IMR-90 (cell line): ENCODE data around the gene CA4. TPM values are rescaled to one million over a fixed set of nuclear protein-coding genes. Genes with fewer than 3 reads are reported as not detected.

Experiments used
- ATAC-seq: fragments of 200-7000 bp; cut with Tn5 transposase; 2 replicates; pipeline ENCODE4 v1.9.1; 2020; ENCODE audit warnings: low read depth, mild to moderate bottlenecking, moderate library complexity
- BruUV-seq: library from RNA; stranded (reverse); fragments of 400-500 nt; replicated peaks from 2 replicates; lab custom pipeline; 2021; lab: Mats Ljungman, UMichigan
- CTCF ChIA-PET: fragments of 300-600 bp; formaldehyde crosslinking; extraction: SDS; loops from one replicate; lab custom pipeline; 2021; ENCODE audit warnings: antibody characterized with exemption; lab: Yijun Ruan, JAX
- POLR2A ChIA-PET: fragments of 300-600 bp; sonication (Branson Sonifier 250); formaldehyde crosslinking; loops from one replicate; lab custom pipeline; 2022; ENCODE audit warnings: antibody characterized with exemption; ENCODE audit not compliant: unreplicated experiment; lab: Charles Lee
- DNase-seq: peaks from one replicate; pipeline ENCODE4 v3.0.0; 2013
- H2AFZ ChIP-seq: replicated peaks from 2 replicates; pipeline ENCODE3; 2013; ENCODE audit warnings: low read length, mild to moderate bottlenecking; ENCODE audit not compliant: poor library complexity
- H2AK5ac ChIP-seq: 2 replicates; pipeline ENCODE4 v1.6.1; 2013; ENCODE audit warnings: low read depth, low read length, inconsistent platforms
- H2AK9ac ChIP-seq: replicated peaks from 2 replicates; pipeline ENCODE3; 2013; ENCODE audit warnings: mild to moderate bottlenecking, low read depth, low read length, moderate library complexity; ENCODE audit not compliant: poor library complexity
- H2BK120ac ChIP-seq: 2 replicates; pipeline ENCODE4 v1.6.1; 2013; ENCODE audit warnings: low read depth, low read length, inconsistent platforms
- H2BK15ac ChIP-seq: 3 replicates; pipeline ENCODE4 v1.6.1; 2013; ENCODE audit warnings: low read depth, low read length, inconsistent platforms
- H2BK20ac ChIP-seq: 2 replicates; pipeline ENCODE4 v1.6.1; 2013; ENCODE audit warnings: low read depth, mild to moderate bottlenecking, inconsistent platforms, low read length, moderate library complexity
- H2BK5ac ChIP-seq: 2 replicates; pipeline ENCODE4 v1.6.1; 2013; ENCODE audit warnings: mild to moderate bottlenecking, low read depth, low read length, inconsistent platforms; ENCODE audit not compliant: poor library complexity, severe bottlenecking
- H3K14ac ChIP-seq: replicated peaks from 2 replicates; pipeline ENCODE4 v1.6.1; 2013; ENCODE audit warnings: low read depth, low read length, inconsistent platforms
- H3K18ac ChIP-seq: 2 replicates; pipeline ENCODE4 v1.6.1; 2013; ENCODE audit warnings: low read depth, low read length, control low read depth
- H3K23ac ChIP-seq: 2 replicates; pipeline ENCODE4 v1.6.1; 2013; ENCODE audit warnings: low read depth, low read length, inconsistent platforms
- H3K27ac ChIP-seq: 2 replicates; pipeline ENCODE4 v1.5.1; 2013; ENCODE audit warnings: mild to moderate bottlenecking, control low read depth, low read length; ENCODE audit not compliant: insufficient read depth
- H3K27me3 ChIP-seq: 2 replicates; pipeline ENCODE4 v1.6.1; 2013; ENCODE audit warnings: low read length; ENCODE audit not compliant: control insufficient read depth, insufficient read depth
- H3K36me3 ChIP-seq: 2 replicates; pipeline ENCODE4 v1.6.1; 2013; ENCODE audit warnings: low read length, mixed read lengths; ENCODE audit not compliant: control insufficient read depth, insufficient read depth
- H3K4ac ChIP-seq: 2 replicates; pipeline ENCODE4 v1.6.1; 2013; ENCODE audit warnings: low read depth, low read length, inconsistent platforms
- H3K4me1 ChIP-seq: 2 replicates; pipeline ENCODE4 v1.6.1; 2013; ENCODE audit warnings: low read length, mixed read lengths; ENCODE audit not compliant: control insufficient read depth, insufficient read depth
- H3K4me2 ChIP-seq: 2 replicates; pipeline ENCODE4 v1.6.1; 2013; ENCODE audit warnings: low read depth, mild to moderate bottlenecking, control low read depth, low read length, moderate library complexity
- H3K4me3 ChIP-seq: 2 replicates; pipeline ENCODE4 v1.5.1; 2013; ENCODE audit warnings: low read depth, mild to moderate bottlenecking, control low read depth, low read length, moderate library complexity; ENCODE audit not compliant: insufficient read depth
- H3K56ac ChIP-seq: 2 replicates; pipeline ENCODE4 v1.6.1; 2013; ENCODE audit warnings: low read length, inconsistent platforms; ENCODE audit not compliant: insufficient read depth; ENCODE audit errors: extremely low read depth
- H3K79me1 ChIP-seq, 2 experiments: 2 replicates each; pipeline ENCODE4 v1.6.1; 2013; ENCODE audit warnings: low read length in 2 of 2, inconsistent platforms in 1 of 2, low read depth in 1 of 2
- H3K9ac ChIP-seq: 2 replicates; pipeline ENCODE4 v1.6.1; 2013; ENCODE audit warnings: low read depth, low read length, control low read depth
- H3K9me1 ChIP-seq: 2 replicates; pipeline ENCODE4 v1.6.1; 2013; ENCODE audit warnings: low read length, inconsistent platforms; ENCODE audit not compliant: insufficient read depth
- H3K9me3 ChIP-seq: 2 replicates; pipeline ENCODE4 v1.6.1; 2013; ENCODE audit warnings: low read length; ENCODE audit not compliant: control insufficient read depth, insufficient read depth
- H4K20me1 ChIP-seq: 2 replicates; pipeline ENCODE4 v1.6.1; 2013; ENCODE audit warnings: low read length, inconsistent platforms; ENCODE audit not compliant: insufficient read depth
- H4K5ac ChIP-seq: 2 replicates; pipeline ENCODE4 v1.6.1; 2013; ENCODE audit warnings: mild to moderate bottlenecking, low read depth, low read length, control low read depth
- H4K8ac ChIP-seq, 2 experiments: 2 replicates each; pipeline ENCODE4 v1.6.1; 2013; ENCODE audit warnings: low read depth in 2 of 2, low read length in 2 of 2, control low read depth in 1 of 2, inconsistent platforms in 1 of 2
- H4K91ac ChIP-seq: 2 replicates; pipeline ENCODE4 v1.6.1; 2013; ENCODE audit warnings: low read depth, low read length, inconsistent platforms; ENCODE audit not compliant: insufficient read depth
- BHLHE40 ChIP-seq: fragments of 150-350 bp; IDR thresholded peaks from 2 replicates; pipeline ENCODE4 v1.6.1; 2016; ENCODE audit warnings: mild to moderate bottlenecking, low read depth, low read length
- CEBPB ChIP-seq: IDR thresholded peaks from 2 replicates; pipeline ENCODE4 v1.6.1; 2012; ENCODE audit warnings: low read depth, low read length, improper control_type of control experiment
- CHD1 ChIP-seq: IDR thresholded peaks from 2 replicates; pipeline ENCODE4 v1.6.1; 2012; ENCODE audit warnings: low read depth, low read length, improper control_type of control experiment
- FOS ChIP-seq: fragments of 150-350 bp; IDR thresholded peaks from 2 replicates; pipeline ENCODE4 v1.6.1; 2016; ENCODE audit warnings: low read depth, low read length
- MAFK ChIP-seq: IDR thresholded peaks from 2 replicates; pipeline ENCODE4 v1.6.1; 2012; ENCODE audit warnings: low read depth, low read length, improper control_type of control experiment
- MAZ ChIP-seq: IDR thresholded peaks from 2 replicates; pipeline ENCODE4 v1.6.1; 2012; ENCODE audit warnings: low read depth, mild to moderate bottlenecking, low read length, improper control_type of control experiment, moderate library complexity, borderline replicate concordance
- MXI1 ChIP-seq: IDR thresholded peaks from 2 replicates; pipeline ENCODE4 v1.6.1; 2012; ENCODE audit warnings: low read depth, mild to moderate bottlenecking, low read length, moderate library complexity, borderline replicate concordance
- NFE2L2 ChIP-seq: fragments of 150-350 bp; IDR thresholded peaks from 2 replicates; pipeline ENCODE4 v1.6.1; 2016; ENCODE audit warnings: low read depth, mild to moderate bottlenecking, low read length
- POLR2A ChIP-seq: IDR thresholded peaks from 2 replicates; pipeline ENCODE4 v1.6.1; 2012; ENCODE audit warnings: mild to moderate bottlenecking, low read depth, low read length
- RAD21 ChIP-seq: IDR thresholded peaks from 2 replicates; pipeline ENCODE4 v1.6.1; 2012; ENCODE audit warnings: low read length, improper control_type of control experiment
- RCOR1 ChIP-seq: IDR thresholded peaks from 2 replicates; pipeline ENCODE4 v1.6.1; 2012; ENCODE audit warnings: mild to moderate bottlenecking, low read length, improper control_type of control experiment; ENCODE audit not compliant: insufficient replicate concordance
- RFX5 ChIP-seq: IDR thresholded peaks from 2 replicates; pipeline ENCODE4 v1.8.0; 2012; ENCODE audit warnings: low read depth, mild to moderate bottlenecking, low read length, moderate library complexity
- SMC3 ChIP-seq: fragments of 150-350 bp; IDR thresholded peaks from 2 replicates; pipeline ENCODE4 v1.6.1; 2016; ENCODE audit warnings: low read depth, mild to moderate bottlenecking, antibody characterized with exemption, low read length, moderate library complexity
- WGBS, 2 experiments: methylation state at CpG; one replicate each; pipeline versions ENCODE4 v1.1.5 to v1.1.7; 2013; ENCODE audit warnings: missing lambda C conversion rate in 2 of 2; ENCODE audit not compliant: insufficient read length in 1 of 2; ENCODE audit errors: extremely low coverage in 2 of 2; 5-methylcytosine and 5-hydroxymethylcytosine counted together
- dilution Hi-C: fragments of 300-500 bp; cut with HindIII; formaldehyde crosslinking; loops from one replicate; pipeline ENCODE4 v1.14.3; 2018; ENCODE audit warnings: low sequenced_read_pairs; ENCODE audit not compliant: unreplicated experiment
- in situ Hi-C: fragments of 300-500 bp; cut with MboI; formaldehyde crosslinking; loops from 3 replicates; pipeline ENCODE4 v1.14.3; 2019; ENCODE audit warnings: low sequenced_read_pairs, inconsistent platforms, mixed read lengths
- intact Hi-C: fragments of 100-400 bp; cut with micrococcal nuclease; formaldehyde crosslinking; loops from 2 replicates; pipeline ENCODE4 v1.10.0; 2022
- polyA plus RNA-seq, 3 experiments: library from polyadenylated mRNA; depleted of rRNA; stranded (reverse); fragments of >200 nt; gene quantifications; 2 replicates each; pipeline ENCODE4 v1.2.3, GENCODE V29; 2012; ENCODE audit warnings: low replicate concordance in 1 of 3
- total RNA-seq: library from RNA; depleted of rRNA; stranded (reverse); fragments of >200 nt; gene quantifications from 2 replicates; pipeline ENCODE4 v1.2.3, GENCODE V29; 2012
- TF ChIP-seq, protein P1 (sequence below): fragments of 150-350 bp; IDR thresholded peaks from 2 replicates; pipeline ENCODE4 v1.6.1; 2017; ENCODE audit warnings: mild to moderate bottlenecking, antibody characterized with exemption, low read length, low read depth
- TF ChIP-seq, protein P2 (sequence below): conservative IDR thresholded peaks from 2 replicates; pipeline ENCODE4 v1.5.1; 2012; ENCODE audit warnings: mild to moderate bottlenecking, low read depth, low read length, improper control_type of control experiment
- TF ChIP-seq, protein P3 (sequence below): fragments of 150-350 bp; IDR thresholded peaks from 2 replicates; pipeline ENCODE4 v1.6.1; 2016; ENCODE audit warnings: low read depth, mild to moderate bottlenecking, low read length, moderate library complexity, borderline replicate concordance

CA4 gene
- total and polyA plus RNA-seq, 2 of the 4 experiments (the other 2 are of a cell fraction), result not detected

DNA sequence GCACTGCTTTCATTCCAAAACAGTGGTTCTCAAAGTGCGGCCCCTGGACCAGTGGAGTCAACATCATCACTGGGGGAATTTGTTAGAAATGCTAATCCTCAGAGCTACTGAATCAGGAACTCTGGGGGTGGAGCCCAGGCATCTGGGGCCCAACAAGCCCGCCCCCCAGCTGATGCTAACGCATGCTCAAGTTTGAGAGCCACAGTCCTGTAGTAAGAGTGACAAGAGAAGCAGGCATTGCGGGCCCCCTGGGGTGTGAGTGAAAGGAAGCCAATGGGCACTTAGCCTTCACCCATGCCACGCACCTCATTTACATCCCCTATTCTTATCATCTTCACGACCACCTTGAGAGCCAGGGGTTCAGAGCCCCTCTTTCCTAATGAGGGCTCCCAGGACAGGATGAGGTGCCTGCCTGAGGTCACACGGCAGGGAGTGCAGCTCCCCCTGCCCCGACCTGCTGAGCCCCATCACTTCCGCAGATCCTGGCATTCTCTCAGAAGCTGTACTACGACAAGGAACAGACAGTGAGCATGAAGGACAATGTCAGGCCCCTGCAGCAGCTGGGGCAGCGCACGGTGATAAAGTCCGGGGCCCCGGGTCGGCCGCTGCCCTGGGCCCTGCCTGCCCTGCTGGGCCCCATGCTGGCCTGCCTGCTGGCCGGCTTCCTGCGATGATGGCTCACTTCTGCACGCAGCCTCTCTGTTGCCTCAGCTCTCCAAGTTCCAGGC, 9.1 kb downstream of the CA4 start:
- no peak overlapping the region for H2BK5ac ChIP-seq
- no peak overlapping the region for H4K8ac ChIP-seq
- H3K27ac ChIP-seq, result no peak overlapping the region
- H2BK20ac ChIP-seq, result no peak overlapping the region
- H4K5ac ChIP-seq, result no peak overlapping the region
- TF ChIP-seq BHLHE40 (no peak), CHD1 (no peak), RAD21 (no peak), RCOR1 (no peak), FOS (no peak), POLR2A (no peak), MXI1 (no peak), NFE2L2 (no peak), MAFK (no peak), SMC3 (no peak), MAZ (no peak), RFX5 (no peak), CEBPB (no peak)
- TF ChIP-seq, protein P1, sequence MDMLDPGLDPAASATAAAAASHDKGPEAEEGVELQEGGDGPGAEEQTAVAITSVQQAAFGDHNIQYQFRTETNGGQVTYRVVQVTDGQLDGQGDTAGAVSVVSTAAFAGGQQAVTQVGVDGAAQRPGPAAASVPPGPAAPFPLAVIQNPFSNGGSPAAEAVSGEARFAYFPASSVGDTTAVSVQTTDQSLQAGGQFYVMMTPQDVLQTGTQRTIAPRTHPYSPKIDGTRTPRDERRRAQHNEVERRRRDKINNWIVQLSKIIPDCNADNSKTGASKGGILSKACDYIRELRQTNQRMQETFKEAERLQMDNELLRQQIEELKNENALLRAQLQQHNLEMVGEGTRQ, result no peak
- TF ChIP-seq, protein P2, sequence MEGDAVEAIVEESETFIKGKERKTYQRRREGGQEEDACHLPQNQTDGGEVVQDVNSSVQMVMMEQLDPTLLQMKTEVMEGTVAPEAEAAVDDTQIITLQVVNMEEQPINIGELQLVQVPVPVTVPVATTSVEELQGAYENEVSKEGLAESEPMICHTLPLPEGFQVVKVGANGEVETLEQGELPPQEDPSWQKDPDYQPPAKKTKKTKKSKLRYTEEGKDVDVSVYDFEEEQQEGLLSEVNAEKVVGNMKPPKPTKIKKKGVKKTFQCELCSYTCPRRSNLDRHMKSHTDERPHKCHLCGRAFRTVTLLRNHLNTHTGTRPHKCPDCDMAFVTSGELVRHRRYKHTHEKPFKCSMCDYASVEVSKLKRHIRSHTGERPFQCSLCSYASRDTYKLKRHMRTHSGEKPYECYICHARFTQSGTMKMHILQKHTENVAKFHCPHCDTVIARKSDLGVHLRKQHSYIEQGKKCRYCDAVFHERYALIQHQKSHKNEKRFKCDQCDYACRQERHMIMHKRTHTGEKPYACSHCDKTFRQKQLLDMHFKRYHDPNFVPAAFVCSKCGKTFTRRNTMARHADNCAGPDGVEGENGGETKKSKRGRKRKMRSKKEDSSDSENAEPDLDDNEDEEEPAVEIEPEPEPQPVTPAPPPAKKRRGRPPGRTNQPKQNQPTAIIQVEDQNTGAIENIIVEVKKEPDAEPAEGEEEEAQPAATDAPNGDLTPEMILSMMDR, result no peak
- TF ChIP-seq, protein P3, sequence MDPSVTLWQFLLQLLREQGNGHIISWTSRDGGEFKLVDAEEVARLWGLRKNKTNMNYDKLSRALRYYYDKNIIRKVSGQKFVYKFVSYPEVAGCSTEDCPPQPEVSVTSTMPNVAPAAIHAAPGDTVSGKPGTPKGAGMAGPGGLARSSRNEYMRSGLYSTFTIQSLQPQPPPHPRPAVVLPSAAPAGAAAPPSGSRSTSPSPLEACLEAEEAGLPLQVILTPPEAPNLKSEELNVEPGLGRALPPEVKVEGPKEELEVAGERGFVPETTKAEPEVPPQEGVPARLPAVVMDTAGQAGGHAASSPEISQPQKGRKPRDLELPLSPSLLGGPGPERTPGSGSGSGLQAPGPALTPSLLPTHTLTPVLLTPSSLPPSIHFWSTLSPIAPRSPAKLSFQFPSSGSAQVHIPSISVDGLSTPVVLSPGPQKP, result no peak
- POLR2A ChIA-PET, result no interaction called here
- no peak overlapping the region for H3K23ac ChIP-seq
- no peak overlapping the region for H3K4me3 ChIP-seq
- in situ Hi-C loops (no loop called here), dilution Hi-C loops (no loop called here), intact Hi-C loops (no loop called here)
- WGBS, 2 experiments, result 28% methylated on average over 2 of the region's 19 CpGs; no CpG with 5 or more reads in 1 of the 2 experiments
- peaks cover 39% of the 10 kb centered on the region for H3K27me3 ChIP-seq
- peak; percentile 36 for DNase-seq
- no peak overlapping the region for H3K18ac ChIP-seq
- peaks cover 7% of the 10 kb centered on the region; the same call in 1 of the 2 replicates for H3K9me1 ChIP-seq
- H3K56ac ChIP-seq, result no peak overlapping the region
- CTCF ChIA-PET, result no interaction called here
- H3K9ac ChIP-seq, result no peak overlapping the region
- no peak overlapping the region for H2BK15ac ChIP-seq
- no peak overlapping the region for H3K4me2 ChIP-seq
- no peaks in the 10 kb centered on the region for H3K79me1 ChIP-seq
- H3K9me3 ChIP-seq, result no peaks in the 10 kb centered on the region
- H3K14ac ChIP-seq, result no peak overlapping the region
- H3K4ac ChIP-seq, result no peak overlapping the region
- H4K20me1 ChIP-seq, result 0 out of 2 replicates have a peak, but pooled peaks cover 5% of the 10 kb centered on the region
- ATAC-seq, result peak; percentile 72
- no peak overlapping the region for H2BK120ac ChIP-seq
- H4K91ac ChIP-seq, result no peak overlapping the region
- no peak overlapping the region for H2AK9ac ChIP-seq
- H2AK5ac ChIP-seq, result no peak overlapping the region
- peaks cover 3% of the 10 kb centered on the region; the same call in 1 of the 2 replicates for H3K4me1 ChIP-seq
- BruUV-seq, result no TSS peak
- peak overlapping the region; percentile 82 for H2AFZ ChIP-seq
- H3K36me3 ChIP-seq, result no peaks in the 10 kb centered on the region
